H1 (cell line): ENCODE data around the gene IFNG-AS1. TPM values are rescaled to one million over a fixed set of nuclear protein-coding genes. Genes with fewer than 3 reads are reported as not detected.

Experiments used
- BRCA1 ChIP-seq: IDR thresholded peaks from 2 replicates; pipeline ENCODE4 v1.6.1; 2012; ENCODE audit warnings: low read depth, low read length, improper control_type of control experiment
- CHD1 ChIP-seq: IDR thresholded peaks from 2 replicates; pipeline ENCODE4 v1.6.1; 2012; ENCODE audit warnings: low read depth, low read length, improper control_type of control experiment
- CHD7 ChIP-seq: fragments of 300-600 bp; sonication (generic); IDR thresholded peaks from 2 replicates; pipeline ENCODE4 v1.7.1; 2012; ENCODE audit warnings: low read length, moderate library complexity, mild to moderate bottlenecking, inconsistent platforms; ENCODE audit not compliant: insufficient replicate concordance
- CREB1 ChIP-seq: IDR thresholded peaks from 2 replicates; pipeline ENCODE4 v1.6.1; 2012; ENCODE audit warnings: inconsistent platforms
- TBP ChIP-seq: IDR thresholded peaks from 2 replicates; pipeline ENCODE4 v1.6.1; 2011; ENCODE audit warnings: low read depth, low read length, improper control_type of control experiment
- polyA plus RNA-seq, 7 experiments: library from polyadenylated mRNA; depleted of rRNA in 3 of 7; stranded (reverse) in 5 of 7; unstranded in 2 of 7; fragments of >200 nt in 5 of 7; fragments of 200-250 nt in 2 of 7; gene quantifications; 1 replicate in 5 of 7; 2 replicates in 1 of 7; 4 replicates in 1 of 7; pipeline versions ENCODE4 v1.2.1 to v1.2.3, GENCODE V29; 2011 to 2013; ENCODE audit warnings: missing spikeins in 2 of 7, mixed read lengths in 2 of 7
- total RNA-seq: library from RNA; stranded (reverse); fragmentation: NEBNext Ultra II Directional; extraction: Animal tissue kit (Norgen Biotek cat#: 25700); gene quantifications from 2 replicates; pipeline ENCODE4 v1.2.1, GENCODE V29; 2021
- TF ChIP-seq, protein P1 (sequence below): IDR thresholded peaks from 2 replicates; pipeline ENCODE4 v1.6.1; 2011; ENCODE audit warnings: low read depth, mild to moderate bottlenecking, low read length; ENCODE audit not compliant: insufficient read depth

IFNG-AS1 gene
- total and polyA plus RNA-seq, 2 of the 8 experiments (the other 6 are each of a cell fraction or from before 2014, with no cell fraction given): not detected

GRCh38 chr12:68012712-68013111 is 23.5 kb downstream of the IFNG-AS1 start (continued):
- TF ChIP-seq CHD7 (no peak), CREB1 (no peak), CHD1 (no peak), BRCA1 (no peak), TBP (no peak)
- TF ChIP-seq, protein P1, sequence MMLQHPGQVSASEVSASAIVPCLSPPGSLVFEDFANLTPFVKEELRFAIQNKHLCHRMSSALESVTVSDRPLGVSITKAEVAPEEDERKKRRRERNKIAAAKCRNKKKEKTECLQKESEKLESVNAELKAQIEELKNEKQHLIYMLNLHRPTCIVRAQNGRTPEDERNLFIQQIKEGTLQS: no peak
